Measurements from ENCODE around the gene EXOC4.

EXOC4 gene

DNA sequence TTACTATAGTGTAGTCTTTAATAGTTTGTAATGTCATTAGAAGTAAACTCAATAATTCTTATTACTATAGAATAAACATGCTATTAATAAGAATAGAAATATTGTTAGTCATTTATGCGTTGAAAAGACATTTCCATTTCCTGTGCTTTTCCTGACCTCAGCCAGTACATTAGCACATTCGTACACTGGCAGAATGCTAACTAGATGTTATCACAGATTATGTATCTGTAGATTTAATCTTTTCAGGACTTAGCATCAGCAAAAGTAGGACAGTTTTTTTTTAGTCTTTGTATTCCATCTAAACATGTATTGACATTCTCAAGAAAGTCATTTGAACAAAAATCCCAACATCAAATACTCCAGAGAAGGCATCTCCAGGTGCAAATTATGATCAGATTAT is 158.5 kb downstream of the EXOC4 start:
- no peaks in the 10 kb centered on the region for H3K36me3 ChIP-seq (ENCODE audit: insufficient read depth, insufficient read length, low read length)
- DNase-seq (ENCODE audit: low read depth, low spot score), result no peak
- H3K9me3 ChIP-seq (ENCODE audit: insufficient read depth, low read length), result no peaks in the 10 kb centered on the region
- TF ChIP-seq YY1 (IDR thresholded peaks at IDR 0.05; ENCODE audit: insufficient read depth, insufficient read length) (no peak), ZNF274 (IDR thresholded peaks at IDR 0.05; ENCODE audit: low read depth, low read length) (no peak), SUZ12 (IDR thresholded peaks at IDR 0.05; ENCODE audit: extremely low read depth, insufficient read depth, insufficient read length) (no peak)
- H3K4me1 ChIP-seq (ENCODE audit: insufficient read depth, insufficient read length), result no peaks in the 10 kb centered on the region
- H3K4me3 ChIP-seq (ENCODE audit: insufficient read length, low read depth), result no peak overlapping the region
- H3K27me3 ChIP-seq (ENCODE audit: insufficient read depth, insufficient read length), result no peaks in the 10 kb centered on the region
- no peak overlapping the region for H3K9ac ChIP-seq (ENCODE audit: insufficient read length, low read depth)

DNA sequence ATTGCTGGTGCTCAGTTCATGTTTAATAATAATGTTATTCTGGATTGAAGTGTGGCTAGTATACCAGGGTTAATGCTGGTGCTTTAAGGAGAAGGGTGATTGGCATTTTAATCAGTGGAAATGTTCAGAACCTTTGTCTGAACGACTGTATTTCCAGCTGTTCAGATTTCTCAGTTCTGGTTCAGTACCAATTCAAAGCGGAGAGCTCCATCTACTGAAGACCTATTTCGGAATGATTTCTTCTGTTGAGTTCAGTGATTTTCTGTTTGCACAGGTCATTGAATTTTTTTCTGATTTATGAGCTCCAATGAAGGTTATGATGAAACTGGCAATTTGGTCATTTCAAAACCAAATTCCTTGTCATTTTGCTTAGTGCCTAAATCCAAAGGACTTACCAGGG is 160.1 kb downstream of the EXOC4 start:
- no peaks in the 10 kb centered on the region for H3K4me1 ChIP-seq (ENCODE audit: insufficient read depth, insufficient read length)
- H3K9me3 ChIP-seq (ENCODE audit: insufficient read depth, low read length), result no peaks in the 10 kb centered on the region
- no peak overlapping the region for H3K9ac ChIP-seq (ENCODE audit: insufficient read length, low read depth)
- TF ChIP-seq YY1 (IDR thresholded peaks at IDR 0.05; ENCODE audit: insufficient read depth, insufficient read length) (no peak), SUZ12 (IDR thresholded peaks at IDR 0.05; ENCODE audit: extremely low read depth, insufficient read depth, insufficient read length) (no peak), ZNF274 (IDR thresholded peaks at IDR 0.05; ENCODE audit: low read depth, low read length) (no peak)
- no peaks in the 10 kb centered on the region for H3K27me3 ChIP-seq (ENCODE audit: insufficient read depth, insufficient read length)
- H3K36me3 ChIP-seq (ENCODE audit: insufficient read depth, insufficient read length, low read length), result no peaks in the 10 kb centered on the region
- no peak overlapping the region for H3K4me3 ChIP-seq (ENCODE audit: insufficient read length, low read depth)
- no peak for DNase-seq (ENCODE audit: low read depth, low spot score)

DNA sequence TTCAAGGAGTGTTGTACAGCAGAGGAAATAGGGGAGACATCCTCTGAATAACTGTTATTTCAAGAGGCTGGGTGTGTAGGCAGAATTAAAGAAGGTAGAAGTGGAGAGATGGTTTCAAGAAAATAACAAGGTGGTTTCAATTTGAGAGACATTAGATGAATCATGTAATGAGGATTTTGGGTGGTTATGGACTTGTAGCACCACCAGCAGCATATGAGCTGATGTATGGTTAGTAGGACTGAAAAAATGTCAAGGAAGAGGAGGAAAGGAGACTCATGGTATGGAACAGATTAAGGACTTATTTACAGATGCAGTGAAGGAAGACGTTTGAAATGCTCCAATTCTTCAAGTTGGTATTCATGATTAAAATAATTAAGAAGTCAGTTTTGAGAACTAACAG is 166.2 kb downstream of the EXOC4 start:
- Histone ChIP-seq H3K9ac (ENCODE audit: insufficient read length, low read depth) (no peak overlapping the region), H3K27me3 (ENCODE audit: insufficient read depth, insufficient read length) (no peaks in the 10 kb centered on the region), H3K9me3 (ENCODE audit: insufficient read depth, low read length) (no peaks in the 10 kb centered on the region), H3K36me3 (ENCODE audit: insufficient read depth, insufficient read length, low read length) (no peaks in the 10 kb centered on the region), H3K4me3 (ENCODE audit: insufficient read length, low read depth) (no peak overlapping the region), H3K4me1 (ENCODE audit: insufficient read depth, insufficient read length) (no peaks in the 10 kb centered on the region)
- TF ChIP-seq YY1 (IDR thresholded peaks at IDR 0.05; ENCODE audit: insufficient read depth, insufficient read length), result no peak
- no peak for DNase-seq (ENCODE audit: low read depth, low spot score)

DNA sequence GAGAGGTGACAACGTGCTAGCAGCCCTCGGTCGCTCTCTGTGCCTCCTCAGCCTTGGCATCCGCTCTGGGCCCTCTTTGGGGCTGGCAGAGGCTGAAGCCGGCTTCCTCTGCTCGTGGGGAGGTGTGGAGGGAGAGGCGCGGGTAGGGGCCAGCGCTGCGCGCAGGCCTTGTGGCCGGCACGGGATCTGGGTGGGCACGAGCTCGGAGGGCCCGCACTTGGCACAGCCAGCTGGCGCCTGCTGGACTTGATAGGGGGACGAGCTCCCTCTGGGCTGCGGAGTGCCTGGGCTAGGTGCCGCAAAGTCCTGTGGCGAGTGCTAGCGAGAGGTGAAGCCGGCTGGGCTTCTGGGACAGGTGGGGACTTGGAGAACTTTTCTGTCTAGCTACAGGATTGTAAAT is 170.7 kb downstream of the EXOC4 start:
- TF ChIP-seq SUZ12 (IDR thresholded peaks at IDR 0.05; ENCODE audit: extremely low read depth, insufficient read depth, insufficient read length) (no peak), YY1 (IDR thresholded peaks at IDR 0.05; ENCODE audit: insufficient read depth, insufficient read length) (no peak), ZNF274 (IDR thresholded peaks at IDR 0.05; ENCODE audit: low read depth, low read length) (no peak)
- H3K4me1 ChIP-seq (ENCODE audit: insufficient read depth, insufficient read length), result no peaks in the 10 kb centered on the region
- no peaks in the 10 kb centered on the region for H3K27me3 ChIP-seq (ENCODE audit: insufficient read depth, insufficient read length)
- peaks cover 2% of the 10 kb centered on the region for H3K36me3 ChIP-seq (ENCODE audit: insufficient read depth, insufficient read length, low read length)
- DNase-seq (ENCODE audit: low read depth, low spot score), result no peak
- no peak overlapping the region for H3K4me3 ChIP-seq (ENCODE audit: insufficient read length, low read depth)
- no peaks in the 10 kb centered on the region for H3K9me3 ChIP-seq (ENCODE audit: insufficient read depth, low read length)
- H3K9ac ChIP-seq (ENCODE audit: insufficient read length, low read depth), result no peak overlapping the region

DNA sequence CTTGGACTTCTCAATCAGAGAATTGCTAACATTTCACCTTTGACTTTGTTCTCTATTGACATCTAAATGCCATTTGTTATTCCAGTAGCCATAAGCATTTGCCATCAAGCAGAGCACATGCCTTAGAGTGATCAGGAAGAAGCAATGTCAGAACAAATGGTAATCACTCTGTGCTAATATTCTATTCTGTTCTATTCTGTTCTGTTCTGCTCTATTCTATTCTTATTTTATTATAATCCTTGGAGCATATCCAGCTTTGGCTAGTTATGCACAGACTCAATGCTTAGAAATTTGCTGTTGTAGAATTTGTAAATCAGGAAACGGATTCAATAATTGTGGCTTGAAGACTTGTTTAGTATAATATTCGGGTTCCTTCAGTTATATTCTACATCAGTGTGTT is 175.4 kb downstream of the EXOC4 start:
- TF ChIP-seq YY1 (IDR thresholded peaks at IDR 0.05; ENCODE audit: insufficient read depth, insufficient read length) (no peak), SUZ12 (IDR thresholded peaks at IDR 0.05; ENCODE audit: extremely low read depth, insufficient read depth, insufficient read length) (no peak), ZNF274 (IDR thresholded peaks at IDR 0.05; ENCODE audit: low read depth, low read length) (no peak)
- no peak overlapping the region for H3K9ac ChIP-seq (ENCODE audit: insufficient read length, low read depth)
- DNase-seq (ENCODE audit: low read depth, low spot score), result no peak
- no peaks in the 10 kb centered on the region for H3K27me3 ChIP-seq (ENCODE audit: insufficient read depth, insufficient read length)
- H3K9me3 ChIP-seq (ENCODE audit: insufficient read depth, low read length), result peaks cover 4% of the 10 kb centered on the region; the same call in 1 of the 2 replicates
- peaks cover 2% of the 10 kb centered on the region for H3K36me3 ChIP-seq (ENCODE audit: insufficient read depth, insufficient read length, low read length)
- no peaks in the 10 kb centered on the region for H3K4me1 ChIP-seq (ENCODE audit: insufficient read depth, insufficient read length)
- H3K4me3 ChIP-seq (ENCODE audit: insufficient read length, low read depth), result no peak overlapping the region

DNA sequence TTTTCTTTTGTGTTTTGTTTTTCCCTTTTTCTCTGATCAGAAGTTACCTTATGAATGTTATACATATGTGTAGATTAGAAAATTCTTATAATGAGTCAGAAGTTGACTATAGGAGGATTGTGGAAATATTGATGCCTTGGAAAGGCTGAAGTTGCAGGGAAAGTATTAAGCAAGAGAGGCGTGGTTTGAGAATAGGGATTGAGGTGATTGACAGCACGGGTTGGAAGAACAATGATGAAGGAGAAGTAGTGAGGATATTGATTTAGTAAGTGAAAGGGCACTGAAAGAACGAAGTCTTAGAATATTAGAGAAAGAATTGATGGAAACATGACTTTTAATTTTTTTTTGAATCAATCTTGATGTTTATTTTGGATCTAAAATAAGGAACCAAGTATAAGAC is 176.0 kb downstream of the EXOC4 start:
- Histone ChIP-seq H3K36me3 (ENCODE audit: insufficient read depth, insufficient read length, low read length) (peaks cover 2% of the 10 kb centered on the region), H3K27me3 (ENCODE audit: insufficient read depth, insufficient read length) (no peaks in the 10 kb centered on the region), H3K4me3 (ENCODE audit: insufficient read length, low read depth) (no peak overlapping the region), H3K9ac (ENCODE audit: insufficient read length, low read depth) (no peak overlapping the region), H3K9me3 (ENCODE audit: insufficient read depth, low read length) (peaks cover 4% of the 10 kb centered on the region; the same call in 1 of the 2 replicates), H3K4me1 (ENCODE audit: insufficient read depth, insufficient read length) (no peaks in the 10 kb centered on the region)
- no peak for TF ChIP-seq YY1 (IDR thresholded peaks at IDR 0.05; ENCODE audit: insufficient read depth, insufficient read length)
- no peak for TF ChIP-seq ZNF274 (IDR thresholded peaks at IDR 0.05; ENCODE audit: low read depth, low read length)
- TF ChIP-seq SUZ12 (IDR thresholded peaks at IDR 0.05; ENCODE audit: extremely low read depth, insufficient read depth, insufficient read length), result no peak
- DNase-seq (ENCODE audit: low read depth, low spot score), result no peak

DNA sequence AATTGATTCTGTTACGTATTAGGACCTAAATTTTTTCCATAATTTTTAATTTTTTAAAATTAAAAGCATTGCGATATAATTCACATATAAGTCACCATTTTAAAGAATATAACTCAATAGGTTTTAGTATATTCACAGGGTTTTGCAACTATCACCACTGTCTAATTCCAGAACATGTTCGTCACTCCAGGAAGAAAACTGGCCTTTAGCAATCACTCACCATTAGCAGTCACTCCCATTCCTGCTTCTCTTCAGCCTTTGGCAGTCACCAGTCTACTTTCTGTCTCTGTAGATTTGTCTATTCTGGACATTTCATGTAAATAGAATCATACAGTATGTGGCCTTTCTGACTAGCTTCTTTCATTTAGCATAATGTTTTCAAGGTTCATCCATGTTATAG is 176.5 kb downstream of the EXOC4 start:
- Histone ChIP-seq H3K9me3 (ENCODE audit: insufficient read depth, low read length) (peaks cover 4% of the 10 kb centered on the region; the same call in 1 of the 2 replicates), H3K27me3 (ENCODE audit: insufficient read depth, insufficient read length) (no peaks in the 10 kb centered on the region), H3K9ac (ENCODE audit: insufficient read length, low read depth) (no peak overlapping the region), H3K4me1 (ENCODE audit: insufficient read depth, insufficient read length) (no peaks in the 10 kb centered on the region), H3K36me3 (ENCODE audit: insufficient read depth, insufficient read length, low read length) (peaks cover 2% of the 10 kb centered on the region), H3K4me3 (ENCODE audit: insufficient read length, low read depth) (no peak overlapping the region)
- DNase-seq (ENCODE audit: low read depth, low spot score), result no peak
- TF ChIP-seq ZNF274 (IDR thresholded peaks at IDR 0.05; ENCODE audit: low read depth, low read length) (no peak), SUZ12 (IDR thresholded peaks at IDR 0.05; ENCODE audit: extremely low read depth, insufficient read depth, insufficient read length) (no peak), YY1 (IDR thresholded peaks at IDR 0.05; ENCODE audit: insufficient read depth, insufficient read length) (no peak)

Data from NT2/D1 (cell line).